Raji (cell line): ENCODE results near the gene WDR62.

ENCODE experiments used
- POLR2A ChIP-seq: IDR thresholded peaks from 2 replicates; pipeline ENCODE4 v1.6.1; 2011; ENCODE audit warnings: low read depth, low read length, control low read depth; ENCODE audit not compliant: insufficient read depth

The WDR62 gene

DNA sequence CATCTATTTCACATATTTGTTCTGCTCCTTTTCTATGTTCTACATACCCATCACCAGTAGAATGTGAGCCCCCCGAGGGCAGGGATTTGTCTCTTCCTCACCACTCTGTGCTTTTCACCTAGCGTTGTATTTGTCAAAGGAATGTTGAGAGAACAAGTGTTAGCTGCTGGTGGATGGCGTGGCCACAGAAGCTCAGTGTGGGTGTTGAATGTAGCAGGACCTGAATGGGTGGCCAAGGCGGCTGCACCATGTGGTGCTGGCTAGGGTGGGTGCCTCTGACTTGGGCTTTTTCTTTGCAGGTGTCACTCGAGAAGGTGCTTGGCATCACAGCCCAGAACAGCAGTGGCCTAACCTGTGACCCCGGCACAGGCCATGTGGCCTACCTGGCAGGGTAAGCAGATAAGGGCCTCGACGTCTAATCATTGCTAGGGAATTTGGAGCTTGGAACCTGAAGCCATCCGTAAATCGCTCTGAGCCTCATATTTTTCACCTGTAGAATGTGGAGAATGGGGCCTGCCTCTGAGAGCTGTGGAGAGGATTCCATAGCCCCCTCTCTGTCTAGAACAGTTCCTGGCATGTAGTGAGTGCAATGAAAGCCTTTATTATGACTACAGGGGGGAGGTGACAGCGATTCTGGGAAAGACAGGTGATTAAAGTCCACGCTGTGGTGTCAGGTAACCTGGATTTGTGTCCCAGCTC, 3.9 kb downstream of the WDR62 start:
- TF ChIP-seq POLR2A = no peak

DNA sequence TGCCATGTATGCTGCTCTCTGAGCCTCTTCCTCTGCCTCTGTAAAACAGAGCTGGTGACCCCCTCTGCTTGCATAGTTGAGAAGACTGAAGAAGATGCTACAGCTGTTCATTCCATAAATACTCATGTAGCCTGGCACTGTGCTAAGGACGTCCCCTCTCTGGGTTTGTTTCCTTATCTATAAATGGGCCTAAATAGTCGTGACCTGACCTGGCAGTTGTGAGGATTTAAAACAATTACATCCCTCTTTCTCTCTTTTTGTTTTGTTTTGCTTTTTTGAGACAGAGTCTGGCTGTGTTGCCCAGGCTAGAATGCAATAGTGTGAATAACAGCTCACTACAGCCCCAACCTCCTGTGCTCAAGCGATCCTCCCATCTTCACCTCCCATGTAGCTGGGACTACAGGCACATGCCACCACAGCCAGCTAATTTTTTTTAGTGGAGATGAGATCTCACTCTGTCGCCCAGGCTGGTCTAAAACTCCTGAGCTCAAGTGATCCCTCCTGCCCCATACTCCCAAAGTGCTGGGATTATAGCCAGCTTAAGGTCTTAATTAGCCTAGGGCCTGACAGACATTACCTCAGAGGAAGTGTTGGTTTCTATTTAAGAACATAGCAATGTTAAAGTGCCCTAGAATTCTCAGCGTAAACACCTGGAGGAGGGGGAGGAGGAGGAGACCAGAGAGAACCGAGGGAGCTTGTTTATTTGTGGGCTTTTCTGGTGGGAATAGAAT, 4.6 kb downstream of the WDR62 start:
- no peak for TF ChIP-seq POLR2A

DNA sequence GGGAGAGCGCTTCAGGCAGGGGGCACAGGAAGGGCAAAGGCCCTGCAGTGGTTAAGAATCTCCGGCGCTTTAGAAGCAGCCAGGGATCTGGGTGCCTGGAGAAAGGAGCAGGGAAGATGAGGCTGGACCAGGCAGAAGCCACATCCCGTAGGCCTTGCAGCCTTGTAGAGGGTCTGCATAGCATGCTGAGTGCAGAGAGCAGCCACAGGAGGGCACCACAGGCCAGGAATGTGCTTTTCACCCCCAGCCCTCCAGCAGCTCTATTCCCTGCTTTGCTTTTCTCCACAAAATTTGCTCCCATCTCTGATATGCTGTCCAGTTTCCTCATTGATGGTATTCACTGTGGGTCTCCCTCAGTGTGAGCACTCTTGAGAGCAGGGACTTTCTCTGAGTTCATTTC, 5.7 kb downstream of the WDR62 start:
- TF ChIP-seq POLR2A = no peak

DNA sequence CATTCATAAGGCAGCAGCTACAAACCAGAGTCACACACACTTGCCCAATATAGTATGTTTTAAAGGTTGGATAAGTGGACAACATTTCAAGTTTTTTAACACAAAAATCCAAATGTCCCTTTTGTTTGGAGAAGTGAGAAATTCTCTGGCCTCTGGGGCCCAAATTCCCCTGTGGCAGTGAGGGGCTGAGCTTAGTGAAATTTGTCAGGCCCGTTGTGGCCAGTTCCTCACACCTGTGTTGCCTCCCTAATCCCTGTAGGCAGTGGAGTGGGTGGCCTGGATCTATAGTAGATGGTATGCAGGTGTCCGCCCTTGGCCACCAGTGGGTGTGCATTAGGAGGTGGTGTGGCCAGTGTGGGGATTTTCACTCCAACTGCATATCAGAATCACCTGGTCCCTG, 6.7 kb downstream of the WDR62 start:
- no peak for TF ChIP-seq POLR2A

DNA sequence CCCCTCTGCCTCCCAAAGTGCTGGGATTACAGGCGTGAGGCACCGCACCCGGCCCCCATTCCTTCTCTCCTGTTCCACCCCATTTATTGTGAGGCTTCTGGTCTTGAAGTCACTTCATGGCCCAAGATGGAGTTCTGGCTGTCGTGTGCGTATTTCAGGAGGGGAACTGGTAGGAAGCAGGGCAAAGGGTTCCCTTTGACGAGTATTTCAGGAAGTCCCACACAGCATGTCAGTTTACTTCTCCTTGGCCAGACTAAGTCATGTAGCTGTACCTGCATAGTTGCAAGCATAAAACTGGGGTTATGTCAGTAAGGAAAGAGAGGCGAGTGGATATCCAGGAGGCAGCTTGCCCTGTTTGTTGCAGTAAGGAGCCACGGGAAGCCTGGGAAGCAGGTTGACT, 10.1 kb downstream of the WDR62 start:
- TF ChIP-seq POLR2A = no peak

DNA sequence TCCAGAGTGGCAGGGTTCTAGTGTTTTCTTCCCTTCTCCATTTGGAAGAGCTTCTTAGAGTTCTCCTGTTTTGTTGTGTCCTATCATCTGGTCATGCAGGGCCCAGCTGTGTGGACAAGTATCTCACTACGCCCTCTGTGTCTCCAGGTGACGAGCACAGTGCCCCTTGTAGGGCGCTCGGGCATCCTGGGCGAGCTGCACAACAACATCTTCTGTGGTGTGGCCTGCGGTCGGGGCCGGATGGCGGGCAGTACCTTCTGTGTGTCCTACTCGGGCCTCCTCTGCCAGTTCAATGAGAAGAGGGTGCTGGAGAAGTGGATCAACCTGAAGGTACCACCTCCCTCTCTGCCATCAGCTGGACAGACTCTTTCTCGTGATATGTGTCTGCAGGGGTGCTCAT, 13.0 kb downstream of the WDR62 start:
- no peak for TF ChIP-seq POLR2A

DNA sequence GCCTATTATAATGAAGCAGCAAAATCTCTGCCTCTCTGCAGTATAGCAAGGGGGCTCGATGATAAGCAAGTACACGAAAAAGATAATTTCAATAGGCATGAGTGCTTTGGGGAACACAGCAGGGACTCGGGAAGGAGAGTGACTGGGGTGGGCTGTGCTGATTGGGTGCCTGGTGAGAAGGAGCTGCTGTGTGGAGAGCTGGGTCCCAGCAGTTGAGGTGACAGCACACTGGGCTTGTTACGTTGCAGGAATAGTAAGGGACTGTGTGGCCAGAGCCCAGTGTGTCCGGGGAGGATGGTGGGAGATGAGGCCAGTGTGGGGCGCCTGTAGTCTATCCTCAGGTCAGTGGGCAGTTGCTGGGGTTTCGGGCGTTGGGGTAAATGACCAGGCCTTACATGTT, 17.4 kb downstream of the WDR62 start:
- TF ChIP-seq POLR2A = no peak

DNA sequence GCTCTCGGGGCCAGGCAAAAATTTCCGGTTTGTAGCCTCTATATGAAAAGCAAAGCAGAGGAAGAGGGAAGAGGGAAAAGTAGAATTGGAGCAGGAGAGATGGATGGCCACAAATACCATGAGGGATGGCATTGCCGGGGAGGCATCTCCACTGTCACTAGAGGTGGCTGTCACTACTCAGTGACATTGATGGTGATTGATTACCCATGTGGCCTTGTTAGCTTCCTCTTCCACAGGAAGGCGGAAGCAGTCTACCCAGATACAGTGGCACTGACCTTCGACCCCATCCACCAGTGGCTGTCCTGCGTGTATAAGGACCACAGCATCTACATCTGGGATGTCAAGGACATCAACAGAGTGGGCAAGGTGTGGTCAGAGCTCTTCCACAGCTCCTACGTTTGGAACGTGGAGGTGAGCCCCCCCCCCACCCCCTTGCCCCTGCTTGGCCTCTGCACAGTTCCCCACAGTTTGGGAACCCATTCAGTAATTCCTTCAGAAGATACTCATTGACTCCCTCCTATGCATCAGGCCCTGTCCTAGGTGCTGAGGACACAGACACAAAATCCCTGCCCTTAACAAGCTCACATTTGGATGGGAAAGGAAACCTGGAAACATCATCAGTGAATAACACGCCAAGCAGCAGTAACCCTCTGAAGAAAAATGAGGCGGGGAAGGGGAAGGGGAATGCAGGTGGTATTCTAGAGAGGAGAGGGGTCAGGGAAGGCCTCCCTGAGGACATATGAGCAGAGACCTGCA, 18.6 kb downstream of the WDR62 start:
- no peak for TF ChIP-seq POLR2A

DNA sequence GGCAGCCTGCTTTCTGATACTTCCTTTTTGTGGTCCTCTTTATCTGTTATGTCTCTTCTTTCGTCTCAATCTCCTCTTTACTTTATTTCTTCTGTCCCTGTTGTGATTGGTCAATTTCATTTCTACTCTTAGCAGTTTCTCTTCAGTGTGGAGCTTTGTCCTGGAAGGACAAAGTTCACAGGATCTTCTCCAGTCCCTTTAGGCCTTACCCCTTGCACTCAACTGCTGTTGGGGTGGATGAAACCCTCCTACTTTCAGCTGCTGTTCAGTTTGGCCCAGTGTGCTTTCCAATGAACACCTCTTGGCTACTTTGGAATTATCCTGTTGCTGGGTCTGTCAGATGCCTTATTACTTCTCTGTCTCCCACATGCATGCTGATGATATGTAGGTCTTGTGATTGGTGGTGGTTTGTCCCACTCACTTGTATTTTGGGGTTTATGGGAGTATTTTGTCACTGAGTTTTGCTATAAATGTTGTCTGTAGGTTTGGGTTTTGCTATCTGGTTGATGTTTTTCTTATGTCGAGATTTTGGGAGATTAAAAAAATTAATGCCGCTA, 24.8 kb downstream of the WDR62 start:
- no peak for TF ChIP-seq POLR2A

DNA sequence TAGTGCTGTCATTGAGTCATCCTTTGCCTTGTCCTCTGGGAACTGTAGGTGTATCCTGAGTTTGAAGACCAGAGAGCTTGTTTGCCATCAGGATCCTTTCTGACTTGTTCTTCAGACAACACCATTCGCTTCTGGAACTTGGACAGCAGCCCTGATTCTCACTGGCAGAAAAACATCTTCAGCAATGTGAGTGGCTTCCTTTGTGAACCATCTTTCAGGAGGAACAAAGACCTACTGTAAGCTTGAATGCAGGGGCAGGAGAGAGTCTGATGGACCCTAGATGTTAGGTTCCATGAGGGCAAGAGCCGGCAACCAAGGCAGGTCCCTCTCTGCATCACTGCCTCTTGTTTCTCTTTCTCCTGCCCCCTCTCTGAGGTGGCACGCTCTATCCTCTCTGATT, 26.7 kb downstream of the WDR62 start:
- TF ChIP-seq POLR2A = no peak

DNA sequence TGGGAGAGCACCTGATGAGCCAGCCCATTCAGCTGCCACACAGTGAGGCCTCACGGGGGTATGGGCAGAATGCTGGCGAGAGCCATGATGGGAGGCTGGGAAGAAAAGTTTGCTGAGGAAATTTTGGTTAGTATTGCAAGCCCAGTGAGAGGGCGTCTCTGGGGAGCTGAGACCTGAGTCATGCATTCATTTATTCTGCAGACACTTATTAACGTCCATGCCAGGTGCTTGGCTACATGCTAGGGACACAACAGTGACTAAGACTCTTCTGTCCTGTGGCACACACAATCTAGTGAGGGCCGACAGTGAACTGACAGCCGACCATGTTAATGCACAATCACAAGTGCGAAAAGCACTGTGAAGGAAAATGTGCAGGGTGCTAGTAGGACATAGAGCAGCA, 27.2 kb downstream of the WDR62 start:
- TF ChIP-seq POLR2A = no peak

DNA sequence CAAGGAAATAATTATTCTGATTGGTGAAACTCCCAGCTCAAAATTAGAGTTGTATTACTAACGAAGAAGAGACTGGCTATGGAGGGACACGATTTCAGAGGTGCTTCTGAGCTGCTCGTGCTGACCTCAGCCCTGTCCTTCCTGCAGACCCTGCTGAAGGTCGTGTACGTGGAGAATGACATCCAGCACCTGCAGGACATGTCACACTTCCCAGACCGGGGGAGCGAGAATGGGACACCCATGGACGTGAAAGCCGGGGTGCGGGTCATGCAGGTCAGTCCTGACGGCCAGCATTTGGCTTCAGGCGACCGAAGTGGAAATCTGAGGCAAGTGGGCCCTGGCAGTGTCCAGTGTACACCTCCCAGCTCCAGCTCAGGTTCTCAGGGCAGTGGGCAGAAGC, 28.2 kb downstream of the WDR62 start:
- no peak for TF ChIP-seq POLR2A

DNA sequence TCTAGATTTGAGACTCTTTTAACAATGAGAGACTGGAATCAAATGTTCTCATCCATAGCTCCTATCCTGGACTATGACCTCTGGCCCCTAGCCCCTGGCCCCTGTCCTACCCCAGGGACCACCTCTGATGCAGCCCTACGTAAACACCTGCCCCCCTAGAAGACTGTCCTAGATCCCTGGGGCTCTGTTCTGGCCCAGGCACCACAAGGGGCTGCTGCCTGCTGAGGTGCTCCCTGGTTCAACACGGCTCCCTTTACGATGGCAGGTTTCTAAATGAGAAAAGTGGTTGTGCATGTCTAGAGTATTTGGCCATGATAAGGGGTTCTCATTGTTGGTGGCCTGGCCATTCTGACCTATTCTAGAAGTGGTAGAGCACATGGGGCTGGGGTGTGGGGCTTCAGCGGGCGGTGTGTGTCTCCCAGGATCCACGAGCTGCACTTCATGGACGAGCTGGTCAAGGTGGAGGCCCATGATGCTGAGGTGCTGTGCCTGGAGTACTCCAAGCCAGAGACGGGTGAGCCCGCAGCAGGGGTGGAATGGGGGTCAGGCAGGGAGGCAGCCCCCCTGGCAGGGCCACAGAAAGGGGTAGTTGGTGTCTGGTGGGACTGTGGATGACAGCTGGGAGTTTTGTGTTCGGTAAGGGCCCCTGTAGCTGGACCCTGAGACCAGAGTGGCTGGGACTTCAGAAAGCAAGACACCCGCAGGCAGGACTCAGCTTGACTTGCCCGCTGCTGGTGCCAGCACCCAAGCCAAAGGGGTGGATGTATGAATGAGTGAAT, 29.7 kb downstream of the WDR62 start:
- TF ChIP-seq POLR2A = no peak

DNA sequence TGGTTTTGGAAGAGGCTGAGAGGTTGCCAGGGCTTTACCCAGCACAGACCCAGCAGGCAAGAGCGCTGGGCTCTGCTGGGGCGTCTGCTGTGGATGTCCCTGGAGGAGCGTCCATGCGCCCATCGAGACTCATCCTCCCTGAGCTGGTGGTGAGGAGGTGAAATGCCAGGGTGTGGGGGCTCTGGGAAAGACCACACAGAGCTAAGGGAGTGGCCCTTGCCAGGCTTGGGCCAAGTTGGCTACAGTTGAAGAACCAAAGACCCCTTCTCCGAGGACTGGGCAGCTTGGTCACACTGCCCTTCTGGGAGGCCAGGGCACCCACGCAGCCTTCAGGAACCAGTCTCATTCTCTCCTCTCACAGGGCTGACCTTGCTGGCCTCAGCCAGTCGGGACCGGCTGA, 31.6 kb downstream of the WDR62 start:
- no peak for TF ChIP-seq POLR2A

DNA sequence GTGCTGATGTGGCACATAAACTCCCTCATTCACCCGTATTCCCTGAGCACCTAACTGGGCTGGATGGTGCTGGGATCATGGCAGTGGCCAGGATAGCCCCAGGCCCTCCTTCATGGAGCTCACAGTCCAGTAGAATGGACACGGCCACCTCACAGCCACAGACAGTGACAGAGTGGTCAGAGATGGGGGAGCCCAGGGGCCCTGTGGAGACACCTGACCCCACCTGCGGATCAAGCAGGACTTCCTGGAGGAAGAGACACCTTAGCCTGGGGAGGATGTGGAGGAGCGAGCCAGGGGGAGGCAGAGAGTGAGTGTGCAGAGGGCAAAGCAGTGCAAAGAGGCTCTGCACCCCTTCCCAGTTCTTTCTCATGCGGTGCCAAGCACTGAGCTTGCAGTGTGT, 35.1 kb downstream of the WDR62 start:
- TF ChIP-seq POLR2A = no peak
